ENCODE results near the gene KCNMB2.

Gene KCNMB2

GRCh38 chr3:178754852-178755510 is 218.7 kb downstream of the KCNMB2 start:
- DNase-seq (ENCODE audit: low read depth): no peak

- no peak for DNase-seq (ENCODE audit: low read depth)
Observed at GRCh38 chr3:178761024-178761423, 224.8 kb downstream of the KCNMB2 start.

DNA sequence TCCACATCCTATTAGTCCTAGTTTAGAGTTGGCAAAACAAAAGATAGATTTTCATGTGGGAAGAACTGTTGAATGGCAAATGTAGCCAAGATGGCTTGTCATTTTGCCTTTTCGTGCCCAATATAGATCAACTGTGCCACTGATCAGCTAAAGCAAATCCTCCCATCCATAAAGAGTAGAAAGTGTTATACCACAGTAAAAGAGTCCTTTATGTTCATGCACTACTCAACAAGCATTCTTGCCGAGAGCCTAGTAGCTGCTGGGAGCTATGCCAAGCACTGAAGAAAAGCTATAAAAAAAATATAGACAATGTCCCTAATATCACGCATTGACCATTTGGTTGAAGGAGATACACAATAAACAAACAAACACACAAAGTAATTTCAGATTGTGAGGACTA is 225.2 kb downstream of the KCNMB2 start:
- DNase-seq (ENCODE audit: low read depth): no peak

- no peak for DNase-seq (ENCODE audit: low read depth)
Observed at GRCh38 chr3:178762385-178762784, 226.1 kb downstream of the KCNMB2 start.

DNA sequence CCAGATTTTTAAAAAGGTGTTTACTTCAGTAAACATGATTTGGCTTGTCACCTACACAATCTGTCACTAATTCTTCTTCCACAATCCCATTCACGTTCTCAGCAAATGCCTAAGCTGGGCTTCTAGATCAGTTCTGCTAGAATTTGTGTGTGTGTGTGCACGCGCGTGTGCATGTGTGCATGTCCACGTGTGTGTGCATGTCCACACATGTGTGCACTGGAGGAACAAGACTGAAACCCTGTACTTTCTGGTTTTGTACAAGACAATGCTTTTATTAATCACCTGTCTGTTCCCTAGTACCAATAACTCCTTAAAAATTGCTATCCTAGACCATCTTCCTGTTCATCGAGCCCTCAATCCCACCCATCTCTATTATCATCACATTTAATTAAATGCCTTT is 229.2 kb downstream of the KCNMB2 start:
- no peak for DNase-seq (ENCODE audit: low read depth)

DNA sequence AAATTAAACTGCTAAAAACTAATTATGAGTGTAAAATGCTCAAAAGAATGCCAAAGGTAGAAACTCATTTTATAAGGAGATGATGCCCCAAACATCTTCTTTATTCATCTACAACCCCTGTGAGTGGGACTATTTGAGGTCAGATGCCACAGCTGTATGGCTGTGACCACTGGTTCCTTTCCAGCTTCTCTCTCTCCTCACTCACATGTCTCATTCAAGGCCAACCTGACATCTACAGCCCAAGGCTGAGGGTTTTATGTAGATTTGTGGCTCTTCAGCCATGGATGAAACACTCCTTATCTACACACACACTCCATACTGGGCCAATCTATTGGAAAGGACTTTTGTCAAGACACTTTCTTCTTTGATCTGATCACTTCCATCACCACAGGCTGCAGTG is 231.3 kb downstream of the KCNMB2 start:
- DNase-seq (ENCODE audit: low read depth): no peak

GRCh38 chr3:178768072-178768864 is 232.0 kb downstream of the KCNMB2 start:
- DNase-seq (ENCODE audit: low read depth): no peak

DNA sequence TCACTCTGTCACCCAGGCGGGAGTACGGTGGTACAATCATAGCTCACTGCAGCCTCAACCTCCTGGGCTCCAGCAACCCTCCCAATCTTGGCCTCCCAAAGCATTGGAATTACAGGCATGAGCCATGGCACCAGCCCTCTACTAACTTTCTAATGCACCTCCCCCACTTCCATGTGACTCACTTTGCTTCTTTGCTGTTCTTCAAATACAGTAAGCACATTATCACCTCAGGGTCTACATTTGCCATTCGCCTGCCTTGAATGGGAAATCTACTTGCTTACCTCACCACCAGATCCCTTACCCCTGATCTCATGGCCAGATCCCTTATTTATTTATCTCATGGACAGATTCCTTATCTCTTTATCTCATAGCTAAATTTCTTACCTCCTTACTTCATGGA is 235.3 kb downstream of the KCNMB2 start:
- no peak for DNase-seq (ENCODE audit: low read depth)

DNA sequence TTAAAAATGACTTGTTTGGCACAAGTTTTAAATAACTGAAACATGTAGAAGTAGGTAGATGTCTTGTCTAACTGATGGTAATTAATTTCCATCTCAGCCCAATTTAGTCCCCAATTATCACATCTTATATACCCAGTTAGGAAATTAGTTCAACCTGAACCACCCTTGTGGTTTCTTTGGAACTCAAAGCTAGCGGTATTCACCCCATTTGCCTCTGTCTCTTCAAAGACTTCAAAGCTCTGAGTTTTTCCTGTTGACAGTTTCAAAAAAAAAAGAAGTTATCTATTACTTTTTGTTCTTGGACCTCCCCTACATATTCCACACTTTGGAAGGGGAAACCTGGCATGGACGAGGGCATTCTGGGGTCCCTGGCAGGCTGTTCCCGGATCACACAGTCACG is 236.5 kb downstream of the KCNMB2 start:
- no peak for DNase-seq (ENCODE audit: low read depth)

GRCh38 chr3:178773358-178773757 is 237.1 kb downstream of the KCNMB2 start:
- no peak for DNase-seq (ENCODE audit: low read depth)

- DNase-seq (ENCODE audit: low read depth): no peak
Observed at GRCh38 chr3:178777718-178778411, 241.6 kb downstream of the KCNMB2 start.

DNA sequence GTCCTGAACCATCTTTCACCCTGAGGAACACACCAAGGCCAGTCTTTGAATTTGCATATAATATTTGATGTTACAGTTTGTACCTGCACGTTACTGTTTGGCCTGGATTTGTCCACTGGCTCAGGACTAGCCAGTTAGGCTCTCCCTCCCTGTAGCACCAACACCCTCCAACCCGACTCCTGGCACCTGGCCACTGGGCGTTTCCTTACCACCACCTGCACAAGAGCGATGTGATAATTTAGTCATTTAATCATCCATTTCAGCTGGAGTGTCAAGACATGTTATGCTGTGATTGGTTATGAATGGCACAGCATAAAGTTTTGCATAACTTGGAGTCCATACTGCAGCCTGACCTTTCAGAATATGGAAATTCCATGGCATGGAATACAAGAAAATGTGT is 242.4 kb downstream of the KCNMB2 start:
- DNase-seq (ENCODE audit: low read depth): no peak

- no peak for DNase-seq (ENCODE audit: low read depth)
Observed at GRCh38 chr3:178785961-178786360, 249.7 kb downstream of the KCNMB2 start.

DNA sequence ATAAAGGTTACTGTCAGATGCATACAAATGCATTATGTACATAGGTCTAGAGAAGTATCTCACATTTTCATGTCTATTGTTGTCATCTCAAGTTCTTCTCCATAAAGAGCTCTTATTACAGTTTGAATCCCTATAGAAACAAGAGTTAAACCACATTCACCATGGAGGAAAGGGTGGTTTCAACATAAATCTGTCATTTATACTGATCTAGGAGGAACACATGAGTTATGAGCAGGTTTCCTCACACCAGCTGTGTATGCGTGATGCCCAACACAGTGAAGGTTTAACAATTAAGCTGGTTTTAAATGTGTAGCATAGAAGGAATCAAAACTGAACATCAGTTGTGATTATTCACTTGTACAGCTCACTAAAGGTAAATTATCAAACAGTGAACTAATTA is 251.7 kb downstream of the KCNMB2 start:
- DNase-seq (ENCODE audit: low read depth): no peak

- DNase-seq (ENCODE audit: low read depth): no peak
Observed at GRCh38 chr3:178794711-178795110, 258.5 kb downstream of the KCNMB2 start.

GRCh38 chr3:178795349-178795748 is 259.1 kb downstream of the KCNMB2 start:
- no peak for DNase-seq (ENCODE audit: low read depth)

- DNase-seq (ENCODE audit: low read depth): no peak
Observed at GRCh38 chr3:178802259-178802658, 266.0 kb downstream of the KCNMB2 start.

DNA sequence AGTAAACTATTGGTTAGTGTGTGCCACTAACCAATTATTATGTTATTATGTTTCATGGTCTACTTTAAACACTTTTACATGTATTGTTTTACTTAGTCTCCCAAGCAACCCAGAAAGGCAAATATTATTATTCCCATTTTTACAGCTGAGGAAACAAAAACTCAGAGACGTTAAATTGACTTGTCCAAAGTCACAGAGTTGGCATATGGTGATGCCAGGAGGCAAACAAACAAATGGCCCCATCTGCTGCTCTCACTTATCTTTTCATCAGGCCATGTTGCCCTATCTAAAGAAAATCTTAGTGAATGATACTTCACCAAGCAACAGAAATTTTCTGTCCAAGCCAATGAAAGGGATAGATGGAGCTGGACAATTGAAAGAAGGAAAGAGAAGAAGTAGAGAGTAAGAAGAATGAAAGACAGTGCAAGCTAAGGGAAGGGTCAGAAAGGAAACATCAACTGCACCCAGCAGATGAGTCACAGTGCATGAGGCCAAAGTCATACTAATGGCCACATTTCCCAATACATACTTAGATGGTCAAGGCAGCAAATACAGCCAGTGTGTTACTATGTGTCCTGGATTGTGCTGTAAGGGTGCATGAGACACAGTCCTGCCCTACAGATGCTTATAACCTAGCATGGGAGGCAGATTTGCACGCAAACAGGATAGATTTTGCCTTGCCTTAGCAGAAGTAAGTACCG is 266.9 kb downstream of the KCNMB2 start:
- no peak for DNase-seq (ENCODE audit: low read depth)

DNA sequence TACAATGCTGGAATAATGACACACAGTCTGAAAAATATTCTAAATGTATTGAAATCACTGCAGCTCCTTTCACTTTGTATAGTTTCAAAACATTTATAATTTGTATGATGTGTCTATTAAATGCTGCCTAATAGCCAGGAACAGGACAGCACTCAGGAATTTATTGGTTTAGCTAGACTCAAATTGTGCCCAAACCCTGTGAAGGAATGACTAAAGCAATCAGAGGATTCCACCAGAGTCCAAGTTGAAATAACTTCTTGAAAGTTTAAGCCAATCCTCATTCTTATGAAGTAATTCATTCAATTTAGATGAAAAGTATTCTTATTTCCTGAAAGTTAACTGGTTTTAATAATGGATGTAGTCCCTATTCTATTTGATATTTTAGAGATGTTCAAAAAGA is 268.4 kb downstream of the KCNMB2 start:
- DNase-seq (ENCODE audit: low read depth): no peak

GRCh38 chr3:178805741-178806140 is 269.5 kb downstream of the KCNMB2 start:
- no peak for DNase-seq (ENCODE audit: low read depth)

DNA sequence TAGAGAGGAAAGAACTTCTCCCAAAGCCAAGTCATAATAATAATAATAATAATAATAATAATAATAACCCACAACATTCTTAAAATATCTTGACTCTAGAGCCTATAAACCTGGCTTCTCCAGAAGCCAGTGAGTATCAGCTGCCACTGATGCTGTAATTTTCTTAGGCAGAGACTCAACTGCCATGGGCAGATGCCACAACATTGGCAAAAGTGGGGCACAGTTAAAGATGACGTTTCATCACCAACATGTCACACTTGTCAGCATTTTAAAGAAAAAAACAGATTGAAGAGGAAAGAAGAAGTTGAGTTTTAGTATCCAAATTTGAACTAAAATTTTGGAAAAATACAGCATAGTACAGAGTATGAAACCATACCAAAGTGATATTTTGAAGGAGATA is 270.4 kb downstream of the KCNMB2 start:
- no peak for DNase-seq (ENCODE audit: low read depth)

- DNase-seq (ENCODE audit: low read depth): no peak
Observed at GRCh38 chr3:178807694-178808093, 271.5 kb downstream of the KCNMB2 start.

GRCh38 chr3:178808748-178809147 is 272.5 kb downstream of the KCNMB2 start:
- no peak for DNase-seq (ENCODE audit: low read depth)

All from activated T-cell treated with anti-CD3 and anti-CD28 coated beads for 48 hours (primary cell).